ENCODE data around the gene WLS. TPM values are rescaled to one million over a fixed set of nuclear protein-coding genes. Genes with fewer than 3 reads are reported as not detected.

Gene WLS
- total and polyA plus RNA-seq, 10 of the 15 experiments (the other 5 are each of a cell fraction or from before 2014, with no cell fraction given) = 0.04 to 0.36 TPM; not detected in 8

DNA sequence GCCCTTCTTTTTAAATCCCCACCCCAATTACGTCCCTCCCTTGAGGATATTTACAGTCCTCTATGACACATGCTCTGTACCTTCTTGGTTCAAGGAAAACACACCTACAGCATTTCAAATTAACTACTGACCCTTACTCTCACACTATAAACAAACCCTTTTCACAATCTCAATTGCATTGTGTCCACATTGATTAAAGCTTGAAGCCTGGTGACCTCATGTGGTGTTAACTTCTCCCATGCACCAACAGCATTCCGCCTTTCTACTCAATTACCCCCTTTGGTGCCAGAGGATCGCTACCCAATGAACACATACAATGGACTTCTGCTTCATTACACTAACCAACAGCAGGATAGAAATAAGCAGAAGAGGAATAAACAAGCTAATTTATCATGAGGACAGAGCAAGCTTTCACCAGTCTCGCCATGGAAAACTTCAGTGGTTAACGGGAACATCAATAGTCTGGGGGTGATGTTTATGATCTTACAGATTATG lies 15.2 kb downstream of the WLS start (continued):
- TF ChIP-seq, protein P1, sequence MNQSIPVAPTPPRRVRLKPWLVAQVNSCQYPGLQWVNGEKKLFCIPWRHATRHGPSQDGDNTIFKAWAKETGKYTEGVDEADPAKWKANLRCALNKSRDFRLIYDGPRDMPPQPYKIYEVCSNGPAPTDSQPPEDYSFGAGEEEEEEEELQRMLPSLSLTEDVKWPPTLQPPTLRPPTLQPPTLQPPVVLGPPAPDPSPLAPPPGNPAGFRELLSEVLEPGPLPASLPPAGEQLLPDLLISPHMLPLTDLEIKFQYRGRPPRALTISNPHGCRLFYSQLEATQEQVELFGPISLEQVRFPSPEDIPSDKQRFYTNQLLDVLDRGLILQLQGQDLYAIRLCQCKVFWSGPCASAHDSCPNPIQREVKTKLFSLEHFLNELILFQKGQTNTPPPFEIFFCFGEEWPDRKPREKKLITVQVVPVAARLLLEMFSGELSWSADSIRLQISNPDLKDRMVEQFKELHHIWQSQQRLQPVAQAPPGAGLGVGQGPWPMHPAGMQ (IDR thresholded peaks at IDR 0.05; ENCODE audit: borderline replicate concordance) = no peak
- TF ChIP-seq CREB1 (IDR thresholded peaks at IDR 0.05; ENCODE audit: low read depth) (no peak), JUNB (IDR thresholded peaks at IDR 0.05) (no peak), MXI1 (IDR thresholded peaks at IDR 0.05; ENCODE audit: low read depth, low read length) (no peak), BCL3 (IDR thresholded peaks at IDR 0.05; ENCODE audit: borderline replicate concordance, insufficient read depth, low read depth, low read length, poor library complexity, severe bottlenecking) (no peak), BCL11A (IDR thresholded peaks at IDR 0.05; ENCODE audit: low read depth, low read length) (no peak)

- Histone ChIP-seq H2AFZ (ENCODE audit: control insufficient read depth, low read depth, low read length) (no peak overlapping the region), H3K36me3 (ENCODE audit: control insufficient read depth in 2 of 2, insufficient read depth in 2 of 2, low read length in 1 of 2) (no peaks in the 10 kb centered on the region), H3K4me2 (ENCODE audit: control insufficient read depth, insufficient read depth) (no peak overlapping the region), H3K9ac (ENCODE audit: control insufficient read depth, insufficient read depth, low read length) (no peak overlapping the region), H3K79me2 (ENCODE audit: control insufficient read depth, insufficient read depth, low read length) (no peaks in the 10 kb centered on the region), H3K4me1 (ENCODE audit: control insufficient read depth, insufficient read depth, low read length) (no peaks in the 10 kb centered on the region), H3K4me3 (no peak overlapping the region), H3K9me3 (replicated peaks; ENCODE audit: control insufficient read depth, insufficient read depth, low read length) (no peaks in the 10 kb centered on the region), H4K20me1 (ENCODE audit: control insufficient read depth, insufficient read depth) (no peaks in the 10 kb centered on the region), H3K27me3 (replicated peaks in 1 of 2; ENCODE audit: control insufficient read depth in 2 of 2, insufficient read depth in 2 of 2, low read length in 1 of 2) (no peaks in the 10 kb centered on the region; a peak in 2 of 4 replicates), H3K27ac (ENCODE audit: control insufficient read depth, insufficient read depth) (no peak overlapping the region)
- in situ Hi-C loops (cut with MboI) (no loop called here), intact Hi-C loops (cut with micrococcal nuclease; ENCODE audit: unreplicated experiment) (no loop called here)
- SMC1A ChIA-PET (ENCODE audit: uncharacterized antibody, unreplicated experiment) = interaction anchor here (0.8 kb wide), 1 partner anchor 96 kb away, joined by 3 read pairs; no protein-coding TSS in a partner anchor
- CTCF ChIA-PET = interaction anchor here (0.7 kb wide), 1 partner anchor 93 kb away, joined by 3 read pairs; no protein-coding TSS in a partner anchor
- DNase-seq (ENCODE audit: low read depth, low spot score) (no peak), FAIRE-seq (no peak), ATAC-seq (no peak)
- no TSS peak for BruUV-seq (replicated peaks)
- TF ChIP-seq HDAC6 (IDR thresholded peaks at IDR 0.05; ENCODE audit: unreplicated experiment) (no peak), MEF2A (IDR thresholded peaks at IDR 0.05; ENCODE audit: insufficient read depth, low read depth, low read length) (no peak), NFYA (IDR thresholded peaks at IDR 0.05; ENCODE audit: borderline replicate concordance, low read depth, low read length) (no peak), WRNIP1 (IDR thresholded peaks at IDR 0.05; ENCODE audit: borderline replicate concordance, low read depth, low read length) (no peak), PAX8 (IDR thresholded peaks at IDR 0.05) (no peak), JUNB (IDR thresholded peaks at IDR 0.05) (no peak), SP1 (IDR thresholded peaks at IDR 0.05; ENCODE audit: low read depth, low read length) (no peak), ZNF207 (IDR thresholded peaks at IDR 0.05; ENCODE audit: borderline replicate concordance) (no peak), SREBF1 (IDR thresholded peaks at IDR 0.05; ENCODE audit: low read length) (no peak)
- TF ChIP-seq, protein P2, sequence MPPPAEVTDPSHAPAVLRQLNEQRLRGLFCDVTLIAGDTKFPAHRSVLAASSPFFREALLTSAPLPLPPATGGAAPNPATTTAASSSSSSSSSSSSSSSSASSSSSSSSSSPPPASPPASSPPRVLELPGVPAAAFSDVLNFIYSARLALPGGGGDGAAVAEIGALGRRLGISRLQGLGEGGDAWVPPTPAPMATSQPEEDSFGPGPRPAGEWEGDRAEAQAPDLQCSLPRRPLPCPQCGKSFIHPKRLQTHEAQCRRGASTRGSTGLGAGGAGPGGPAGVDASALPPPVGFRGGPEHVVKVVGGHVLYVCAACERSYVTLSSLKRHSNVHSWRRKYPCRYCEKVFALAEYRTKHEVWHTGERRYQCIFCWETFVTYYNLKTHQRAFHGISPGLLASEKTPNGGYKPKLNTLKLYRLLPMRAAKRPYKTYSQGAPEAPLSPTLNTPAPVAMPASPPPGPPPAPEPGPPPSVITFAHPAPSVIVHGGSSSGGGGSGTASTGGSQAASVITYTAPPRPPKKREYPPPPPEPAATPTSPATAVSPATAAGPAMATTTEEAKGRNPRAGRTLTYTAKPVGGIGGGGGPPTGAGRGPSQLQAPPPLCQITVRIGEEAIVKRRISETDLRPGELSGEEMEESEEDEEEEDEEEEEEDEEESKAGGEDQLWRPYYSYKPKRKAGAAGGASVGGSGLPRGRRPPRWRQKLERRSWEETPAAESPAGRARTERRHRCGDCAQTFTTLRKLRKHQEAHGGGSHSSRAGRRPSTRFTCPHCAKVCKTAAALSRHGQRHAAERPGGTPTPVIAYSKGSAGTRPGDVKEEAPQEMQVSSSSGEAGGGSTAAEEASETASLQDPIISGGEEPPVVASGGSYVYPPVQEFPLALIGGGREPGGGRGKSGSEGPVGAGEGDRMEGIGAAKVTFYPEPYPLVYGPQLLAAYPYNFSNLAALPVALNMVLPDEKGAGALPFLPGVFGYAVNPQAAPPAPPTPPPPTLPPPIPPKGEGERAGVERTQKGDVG (CRISPR knock-in tag; IDR thresholded peaks at IDR 0.05) = no peak
- 51% methylated on average over 2 of the region's 2 CpGs for WGBS (ENCODE audit: insufficient coverage, insufficient replicate concordance, low lambda C conversion rate, missing lambda C conversion rate)
- POLR2A ChIA-PET = no interaction called here
- RAD21 ChIA-PET (ENCODE audit: unreplicated experiment) = no interaction called here
These were observed 16.1 kb downstream of the WLS start for GRCh38 chr1:68216089-68216772.

All from GM12878 (cell line).